Non-pigmented ciliary epithelial cell (primary cell): ENCODE results near the gene MAPKBP1.
"Not testable (repeated sequence)": the region's sequence is repeated elsewhere in the genome, so short reads cannot be mapped to it uniquely, and the experiment has no call there.

Source experiments
- DNase-seq: peaks from one replicate; pipeline ENCODE4 v3.0.0-alpha.2; 2010; ENCODE audit warnings: low read depth

MAPKBP1 gene

GRCh38 chr15:41827880-41828806 lies 53.9 kb downstream of the MAPKBP1 start, which contains the start of gene JMJD7:
Gene JMJD7 (plus strand): TSS chr15:41828092. CDS start chr15:41828125, 33 bp downstream.
- peak; percentile 34 for DNase-seq

DNA sequence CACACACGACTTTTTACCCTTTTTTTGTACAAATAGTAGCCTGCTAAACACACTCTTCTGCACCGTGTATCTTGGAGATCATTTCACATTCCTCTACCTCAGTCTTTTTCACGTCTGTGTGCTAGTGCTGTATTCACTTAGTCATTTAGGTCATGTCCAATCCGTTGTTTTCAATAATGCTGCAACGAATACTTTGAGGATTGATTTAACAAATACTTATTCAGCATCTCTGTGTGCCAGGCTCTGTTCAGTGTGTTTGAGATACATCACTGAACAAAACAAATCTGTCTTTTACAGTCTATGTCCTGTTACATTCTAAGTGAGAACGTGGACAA lies 54.5 kb downstream of the MAPKBP1 start:
- DNase-seq, result no peak

GRCh38 chr15:41829959-41830646 lies 55.8 kb downstream of the MAPKBP1 start:
- DNase-seq, result no peak

DNA sequence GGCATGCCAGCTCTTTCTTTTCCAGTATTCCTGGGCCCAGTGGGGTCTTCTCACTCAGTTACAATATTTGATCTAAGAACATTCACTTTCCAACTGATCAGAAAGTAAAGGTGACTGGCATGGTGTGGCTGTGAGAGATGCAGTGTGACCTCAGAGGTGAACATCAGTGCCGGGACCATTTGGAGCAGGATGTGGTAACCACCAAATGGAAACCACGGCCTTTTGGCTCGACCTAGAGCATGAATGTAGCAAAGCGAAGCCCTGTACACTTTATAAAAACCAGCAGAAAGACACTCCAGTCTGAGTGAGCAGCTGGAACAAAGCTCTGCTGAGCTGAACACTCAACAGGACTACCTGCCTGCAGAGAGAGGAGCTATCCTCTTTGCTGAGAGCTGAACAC lies 57.0 kb downstream of the MAPKBP1 start:
- DNase-seq, result not testable (repeated sequence)

DNA sequence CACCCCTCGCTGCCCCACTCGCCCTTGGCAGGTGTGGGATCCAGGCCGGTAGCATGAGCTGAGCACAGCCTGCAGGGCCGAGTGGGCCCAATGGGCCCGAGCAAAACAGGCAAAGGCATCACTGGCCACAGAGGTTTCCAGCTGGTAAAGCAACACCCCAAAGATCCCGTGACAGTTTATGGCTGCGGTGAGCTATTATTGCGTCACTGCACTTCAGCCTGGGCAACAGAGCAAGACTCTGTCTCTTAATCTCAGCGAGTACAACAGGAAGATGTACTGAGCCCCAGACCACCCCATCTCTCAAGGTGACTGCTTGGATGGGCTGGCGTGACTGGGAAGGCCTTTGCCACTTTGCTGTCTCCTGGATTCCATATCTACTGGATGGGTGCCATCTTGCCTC lies 57.9 kb downstream of the MAPKBP1 start:
- DNase-seq, result no peak

GRCh38 chr15:41832875-41833274 lies 58.6 kb downstream of the MAPKBP1 start:
- DNase-seq, result no peak

- no peak for DNase-seq
Observed at GRCh38 chr15:41834096-41834495, 59.8 kb downstream of the MAPKBP1 start.

GRCh38 chr15:41836073-41836472 lies 61.8 kb downstream of the MAPKBP1 start:
- no peak for DNase-seq

GRCh38 chr15:41836713-41837454 lies 62.6 kb downstream of the MAPKBP1 start:
- no peak for DNase-seq

DNA sequence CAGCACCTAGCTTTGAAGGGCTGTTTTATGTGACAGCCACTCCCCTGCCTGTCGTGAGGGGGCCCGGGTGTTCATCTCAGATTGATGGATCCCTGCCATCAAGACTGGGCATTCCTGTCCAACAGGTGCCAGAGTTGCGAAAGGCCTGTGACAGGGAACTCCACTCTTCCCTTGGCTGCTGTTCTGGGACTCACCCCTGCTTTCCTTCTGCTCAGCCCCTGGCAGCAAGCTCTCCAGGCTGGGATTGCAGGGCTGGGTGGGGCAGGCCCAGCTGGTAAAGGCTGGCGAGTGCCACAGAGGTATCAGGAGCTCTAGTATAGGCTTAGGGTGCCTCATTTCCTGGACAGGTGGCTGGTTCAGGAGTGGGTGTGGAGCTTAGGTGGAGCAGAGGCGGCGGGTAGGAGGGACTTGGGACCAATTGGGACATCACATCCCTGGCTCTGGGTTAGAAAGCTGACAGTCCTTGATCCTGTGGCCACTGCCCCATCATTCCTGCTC lies 64.2 kb downstream of the MAPKBP1 start, which contains the start of gene PLA2G4B:
PLA2G4B (plus strand) TSS at position 448 of the 498 bp plus-strand sequence. CDS start 67 bp downstream, outside the sequence.
- no peak for DNase-seq

- no peak for DNase-seq
Observed at GRCh38 chr15:41839781-41840491, 65.7 kb downstream of the MAPKBP1 start.

GRCh38 chr15:41840673-41841072 lies 66.4 kb downstream of the MAPKBP1 start:
- no peak for DNase-seq

GRCh38 chr15:41841131-41841530 lies 66.8 kb downstream of the MAPKBP1 start:
- no peak for DNase-seq

- no peak for DNase-seq
Observed at GRCh38 chr15:41842229-41842628, 67.9 kb downstream of the MAPKBP1 start.

- DNase-seq, result no peak
Observed at GRCh38 chr15:41843571-41843970, 69.3 kb downstream of the MAPKBP1 start.

- DNase-seq, result no peak
Observed at GRCh38 chr15:41844814-41845213, 70.5 kb downstream of the MAPKBP1 start.

DNA sequence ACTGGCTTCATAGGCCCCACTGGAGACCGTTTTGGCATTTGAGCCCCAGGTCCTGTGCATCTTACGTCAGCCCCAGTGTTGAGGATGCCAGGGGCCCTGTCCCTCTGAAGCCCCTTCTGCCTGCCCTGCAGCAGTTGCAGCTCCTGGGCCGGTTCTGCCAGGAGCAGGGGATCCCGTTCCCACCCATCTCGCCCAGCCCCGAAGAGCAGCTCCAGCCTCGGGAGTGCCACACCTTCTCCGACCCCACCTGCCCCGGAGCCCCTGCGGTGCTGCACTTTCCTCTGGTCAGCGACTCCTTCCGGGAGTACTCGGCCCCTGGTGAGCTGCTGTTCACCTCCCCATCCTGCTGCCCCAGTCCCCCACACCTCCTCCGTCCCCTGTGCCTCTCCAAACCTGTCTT lies 72.9 kb downstream of the MAPKBP1 start:
- DNase-seq, result no peak

- DNase-seq, result no peak
Observed at GRCh38 chr15:41847981-41848380, 73.7 kb downstream of the MAPKBP1 start.

DNA sequence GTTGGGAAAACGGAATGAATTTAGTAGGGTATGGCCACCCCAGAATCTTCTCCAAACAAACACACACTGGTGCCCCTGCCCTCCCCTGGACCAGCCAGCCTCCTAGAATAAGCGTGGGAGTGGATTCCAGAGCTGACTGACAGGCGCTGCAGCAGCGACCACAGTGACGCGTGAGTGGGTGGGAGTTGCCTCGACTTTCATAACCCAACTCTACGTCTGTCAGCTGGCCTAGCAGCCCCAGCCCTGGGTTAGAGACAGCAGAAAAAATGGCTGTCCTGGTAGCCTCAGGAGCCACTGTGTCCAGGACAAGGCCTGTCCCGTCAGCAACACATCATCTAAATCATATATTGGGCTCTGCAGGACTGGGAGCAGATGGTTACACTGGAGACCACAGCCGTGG lies 74.3 kb downstream of the MAPKBP1 start:
- no peak for DNase-seq

- DNase-seq, result no peak
Observed at GRCh38 chr15:41849204-41849603, 74.9 kb downstream of the MAPKBP1 start.

DNA sequence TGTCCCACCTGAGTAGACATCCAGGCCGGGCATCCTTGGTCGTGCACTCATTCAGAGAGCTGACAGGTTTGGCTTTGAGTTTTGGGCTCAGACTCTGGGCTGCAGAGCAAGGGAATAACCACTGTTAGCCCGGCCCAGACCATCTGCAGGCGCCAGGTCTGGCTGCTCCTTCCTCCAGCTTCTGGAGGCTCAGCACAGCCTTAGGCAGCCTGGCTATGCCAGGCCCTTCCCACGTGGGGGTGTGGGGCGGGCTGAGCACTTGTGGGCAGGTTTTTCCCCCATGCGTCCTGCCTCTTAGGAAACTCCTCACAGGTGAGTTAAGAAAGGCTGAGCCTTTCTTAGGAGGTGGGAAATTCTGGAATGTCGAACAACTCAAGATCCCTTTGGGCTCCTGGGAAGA lies 75.6 kb downstream of the MAPKBP1 start:
- no peak for DNase-seq
